Activated CD4-positive, alpha-beta T cell treated with anti-CD3 and anti-CD28 coated beads for 36 hours (primary cell): ENCODE measurements around the gene COL4A3. TPM values are rescaled to one million over a fixed set of nuclear protein-coding genes. Genes with fewer than 3 reads are reported as not detected.

ENCODE experiments used
- ATAC-seq: fragments of 200-7000 bp; cut with Tn5 transposase; one replicate; pipeline ENCODE4 v1.10.0; 2021; ENCODE audit warnings: mild to moderate bottlenecking, moderate library complexity
- CTCF ChIA-PET: fragments of 350-600 bp; sonication (Branson Sonifier 250); formaldehyde crosslinking; loops from one replicate; lab custom pipeline; 2021; ENCODE audit warnings: antibody characterized with exemption; lab: Charles Lee
- POLR2A ChIA-PET: fragments of 350-600 bp; sonication (Branson Sonifier 250); formaldehyde crosslinking; loops from one replicate; lab custom pipeline; 2021; ENCODE audit warnings: antibody characterized with exemption, inconsistent platforms; lab: Charles Lee
- DNase-seq: peaks from one replicate; pipeline ENCODE4 v3.0.0-alpha.2; 2020
- H3K27ac Mint-ChIP-seq: one replicate; pipeline ENCODE4 v1.8.0; 2021; ENCODE audit warnings: mixed read lengths
- H3K27me3 Mint-ChIP-seq: one replicate; pipeline ENCODE4 v1.8.0; 2021; ENCODE audit warnings: mixed read lengths
- H3K36me3 Mint-ChIP-seq: one replicate; pipeline ENCODE4 v1.8.0; 2021; ENCODE audit warnings: low read depth, mixed read lengths
- H3K4me1 Mint-ChIP-seq: one replicate; pipeline ENCODE4 v1.8.0; 2021; ENCODE audit warnings: mixed read lengths
- H3K4me3 Mint-ChIP-seq: one replicate; pipeline ENCODE4 v1.8.0; 2021; ENCODE audit warnings: mild to moderate bottlenecking, moderate library complexity, mixed read lengths
- H3K9me3 Mint-ChIP-seq: one replicate; pipeline ENCODE4 v1.8.0; 2021; ENCODE audit warnings: low read depth, mixed read lengths
- intact Hi-C, 2 experiments: fragments of 100-400 bp; cut with DNase I in 1 of 2; cut with micrococcal nuclease in 1 of 2; formaldehyde crosslinking; loops; one replicate each; pipeline versions ENCODE4 v1.14.2 to v1.15.1; 2022 to 2024; cut with DNase I, micrococcal nuclease
- total RNA-seq, 2 experiments: library from RNA; stranded (reverse); gene quantifications; one replicate each; pipeline ENCODE4 v1.2.3, GENCODE V29; 2021

COL4A3 gene
- total RNA-seq, 2 experiments from 2014 or later, result not detected

DNA sequence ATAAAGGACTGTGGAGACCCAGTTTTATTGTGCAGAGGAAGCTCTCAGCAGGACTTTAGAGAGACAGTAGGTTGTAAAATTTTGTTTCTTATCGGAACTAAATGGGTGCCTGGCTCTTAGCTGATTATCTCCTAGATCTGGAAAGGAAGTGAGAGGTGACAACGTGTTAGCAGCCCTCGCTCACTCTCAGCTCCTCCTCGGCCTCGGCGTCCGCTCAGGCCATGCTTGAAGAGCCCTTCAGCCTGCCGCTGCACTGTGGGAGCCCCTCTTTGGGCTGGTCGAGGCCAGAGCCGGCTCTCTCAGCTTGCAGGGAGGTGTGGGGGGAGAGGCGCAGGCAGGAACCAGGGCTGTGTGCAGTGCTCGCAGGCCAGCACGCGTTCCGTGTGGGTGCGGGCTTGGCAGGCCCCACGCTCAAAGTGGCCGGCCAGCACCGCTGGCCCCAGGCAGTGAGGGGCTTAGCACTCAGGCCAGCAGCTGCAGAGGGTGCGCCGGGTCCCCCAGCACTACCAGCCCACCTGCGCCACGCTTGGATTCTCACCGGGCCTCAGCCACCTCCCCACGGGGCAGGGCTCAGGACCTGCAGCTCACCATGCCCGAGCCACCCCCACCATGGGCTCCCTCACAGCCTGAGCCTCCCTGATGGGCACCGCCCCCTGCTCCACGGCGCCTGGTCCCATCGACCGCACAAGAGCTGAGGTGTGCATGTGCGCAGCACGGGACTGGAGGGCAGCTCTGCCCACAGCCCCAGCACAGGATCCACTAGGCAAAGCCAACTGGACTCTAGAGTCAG lies 156.1 kb downstream of the COL4A3 start:
- H3K4me3 Mint-ChIP-seq, result no peak overlapping the region
- POLR2A ChIA-PET, result no interaction called here
- H3K4me1 Mint-ChIP-seq, result peaks cover 6% of the 10 kb centered on the region
- intact Hi-C loops, result loop anchor here in 1 of 2 experiments (10.0 kb wide), 1 partner anchor 526 kb away; the partner anchor contains the start of gene IRS1
- no peaks in the 10 kb centered on the region for H3K27me3 Mint-ChIP-seq
- H3K9me3 Mint-ChIP-seq, result peaks cover 1% of the 10 kb centered on the region
- no peaks in the 10 kb centered on the region for H3K36me3 Mint-ChIP-seq
- CTCF ChIA-PET, result interaction anchor here (0.9 to 1.0 kb wide), 2 partner anchors 15 to 22 kb away, joined by 3 read pairs; no protein-coding TSS in a partner anchor
- H3K27ac Mint-ChIP-seq, result no peak overlapping the region
- DNase-seq (no peak), ATAC-seq (no peak)

DNA sequence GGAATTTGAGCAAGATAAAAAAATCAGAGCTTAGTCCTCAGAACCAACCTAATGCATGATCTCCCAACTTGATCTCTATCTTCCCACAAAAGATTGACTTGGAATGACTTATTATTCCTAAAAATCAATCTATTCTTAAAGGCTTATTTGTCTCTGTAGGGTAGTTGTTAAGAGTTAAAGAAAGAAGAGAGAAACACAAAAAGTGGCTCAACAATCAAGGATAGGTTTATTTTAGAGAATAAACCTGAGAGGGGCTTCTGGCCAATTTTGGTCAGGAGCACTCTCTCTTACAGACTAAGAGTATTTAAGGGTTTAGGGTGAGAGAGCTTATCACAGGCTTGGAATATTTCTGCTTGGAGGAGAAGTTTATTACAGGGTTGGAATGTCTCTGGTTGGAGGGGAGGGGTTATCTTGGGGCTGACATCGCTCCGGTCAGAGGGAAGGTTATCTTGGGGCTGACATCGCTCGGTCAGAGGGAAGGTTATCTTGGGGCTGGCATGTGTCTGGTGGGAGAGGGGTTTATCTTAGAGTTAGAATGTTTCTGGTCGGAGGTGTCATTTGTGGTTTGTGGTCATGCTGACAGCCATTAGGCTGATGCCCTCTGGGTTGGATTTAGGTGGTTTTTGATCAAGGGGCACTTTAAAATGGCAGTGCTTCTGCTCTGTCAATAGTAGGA lies 158.2 kb downstream of the COL4A3 start:
- DNase-seq (no peak), ATAC-seq (no peak)
- H3K27ac Mint-ChIP-seq, result no peak overlapping the region
- intact Hi-C loops, result loop anchor here in 1 of 2 experiments (10.0 kb wide), 1 partner anchor 528 kb away; the partner anchor contains the start of gene IRS1
- no peaks in the 10 kb centered on the region for H3K27me3 Mint-ChIP-seq
- H3K4me1 Mint-ChIP-seq, result peaks cover 19% of the 10 kb centered on the region
- ChIA-PET CTCF (interaction anchor here (0.7 to 1.0 kb wide), 2 partner anchors 84 to 525 kb away, joined by 3 read pairs; no protein-coding TSS in a partner anchor), POLR2A (no interaction called here)
- peaks cover 1% of the 10 kb centered on the region for H3K9me3 Mint-ChIP-seq
- no peak overlapping the region for H3K4me3 Mint-ChIP-seq
- no peaks in the 10 kb centered on the region for H3K36me3 Mint-ChIP-seq

DNA sequence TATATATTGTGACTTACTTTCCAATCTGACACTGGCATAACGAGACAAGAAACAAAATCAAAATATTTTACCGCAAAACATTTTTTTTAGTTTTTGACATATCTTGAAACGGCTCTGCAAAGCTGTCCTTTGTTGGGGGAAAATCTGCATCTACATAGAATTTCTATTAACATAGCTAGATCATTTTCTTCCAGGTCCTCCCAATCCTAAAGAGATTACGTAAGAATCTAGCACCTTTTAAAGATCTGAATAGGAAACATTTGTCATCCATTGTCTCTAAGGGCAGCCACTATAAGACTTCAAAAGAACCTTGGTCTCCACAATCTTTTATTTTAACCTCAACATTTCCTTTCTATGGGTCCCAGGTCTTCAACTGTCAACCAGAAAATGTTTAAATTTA lies 159.4 kb downstream of the COL4A3 start:
- Mint-ChIP-seq H3K4me1 (peaks cover 27% of the 10 kb centered on the region), H3K27ac (no peak overlapping the region), H3K9me3 (peaks cover 1% of the 10 kb centered on the region), H3K36me3 (peaks cover 4% of the 10 kb centered on the region), H3K4me3 (peak overlapping the region; percentile 89), H3K27me3 (no peaks in the 10 kb centered on the region)
- ChIA-PET CTCF (interaction anchor here (0.6 to 1.0 kb wide), 2 partner anchors 85 to 443 kb away, joined by 3 read pairs; no protein-coding TSS in a partner anchor), POLR2A (no interaction called here)
- intact Hi-C loops, result loop anchor here (2.0 to 10.0 kb wide), 4 partner anchors 87 to 533 kb away; partner anchors contain the start of gene IRS1 (in 1 of the 2)
- ATAC-seq, result no peak
- DNase-seq, result no peak

DNA sequence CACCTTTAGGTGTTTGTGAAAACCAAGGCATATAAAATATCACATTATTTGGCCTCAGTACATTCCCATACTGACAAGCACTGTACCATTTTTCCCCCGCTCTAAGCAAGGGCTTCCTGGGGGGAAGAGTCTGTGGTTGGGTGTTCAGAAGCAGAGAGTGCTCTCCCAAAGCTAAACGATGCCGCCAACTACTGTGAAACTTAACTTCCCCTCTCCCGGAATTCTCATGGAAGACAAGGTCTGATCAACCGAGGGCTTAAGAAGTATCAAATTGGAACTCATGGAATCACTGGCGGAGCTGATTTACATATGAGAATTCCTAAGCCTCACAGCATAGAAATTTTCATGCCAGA lies 160.2 kb downstream of the COL4A3 start:
- H3K27me3 Mint-ChIP-seq, result no peaks in the 10 kb centered on the region
- intact Hi-C loops, result loop anchor here (2.0 to 10.0 kb wide), 4 partner anchors 86 to 534 kb away; partner anchors contain the start of gene IRS1 (in 1 of the 2)
- H3K9me3 Mint-ChIP-seq, result peaks cover 1% of the 10 kb centered on the region
- peak overlapping the region; percentile 89 for H3K27ac Mint-ChIP-seq
- ChIA-PET POLR2A (no interaction called here), CTCF (interaction anchor here (0.7 to 1.1 kb wide), 2 partner anchors 14 to 100 kb away, joined by 3 read pairs; no protein-coding TSS in a partner anchor)
- DNase-seq, result peak; percentile 10
- H3K4me1 Mint-ChIP-seq, result peaks cover 27% of the 10 kb centered on the region
- H3K4me3 Mint-ChIP-seq, result peak overlapping the region; percentile 89
- ATAC-seq, result no peak
- peaks cover 4% of the 10 kb centered on the region for H3K36me3 Mint-ChIP-seq

DNA sequence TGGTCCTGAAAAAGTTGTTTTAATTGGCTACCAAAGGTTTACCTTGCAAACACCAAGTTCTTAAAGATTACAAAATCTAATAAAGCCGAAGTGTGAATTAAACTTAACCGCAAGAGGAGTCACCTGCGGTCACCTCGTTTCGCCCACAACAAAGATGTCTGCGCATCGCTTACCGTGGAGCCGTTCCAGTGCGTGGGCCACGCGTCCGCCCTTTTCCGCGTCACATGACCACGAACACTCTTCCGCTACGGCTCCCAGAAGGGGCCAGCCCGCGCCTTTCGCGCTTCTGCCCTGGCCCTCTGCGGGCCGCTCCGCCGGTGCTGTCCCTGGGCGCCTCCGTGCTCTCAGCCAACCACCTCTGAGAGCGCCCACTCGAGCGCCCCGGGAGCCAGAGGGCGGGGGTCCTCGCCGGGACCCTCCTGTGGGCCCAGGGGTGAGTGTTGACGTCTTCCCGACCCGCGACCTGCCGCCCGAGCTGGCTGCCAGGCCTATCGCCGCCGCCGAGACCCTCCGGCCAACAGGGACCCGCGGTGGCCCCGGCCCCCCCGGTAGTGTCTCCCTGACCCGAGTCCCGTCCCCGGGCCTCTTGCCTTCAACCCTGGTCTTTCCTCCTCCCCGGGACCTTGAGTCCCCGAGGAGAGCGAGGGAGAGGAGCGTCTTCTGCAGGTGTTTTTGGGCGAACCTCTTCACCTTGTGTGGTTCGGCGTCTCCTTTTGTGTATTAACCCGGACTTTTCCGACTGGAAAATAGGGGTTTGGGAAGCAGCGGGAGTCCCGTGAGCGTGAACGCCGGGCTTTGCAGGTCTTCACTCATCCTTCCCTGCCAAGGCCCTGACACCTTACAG lies 160.8 kb downstream of the COL4A3 start, which contains the start of gene MFF:
TSS of gene MFF (plus strand) at position 257 of the 844 bp plus-strand sequence. CDS start 5,415 bp downstream, outside the sequence.
- H3K36me3 Mint-ChIP-seq, result peaks cover 4% of the 10 kb centered on the region
- CTCF ChIA-PET, result interaction anchor here (0.7 to 1.1 kb wide), 3 partner anchors 15 to 333 kb away, joined by 3 read pairs; no protein-coding TSS in a partner anchor
- ATAC-seq (peak; percentile 97), DNase-seq (peak; percentile 97)
- POLR2A ChIA-PET, result no interaction called here
- intact Hi-C loops, result loop anchor here (1.0 to 10.0 kb wide), 10 partner anchors 49 to 534 kb away; partner anchors contain the start of genes IRS1 (in 1 of the 2) and RHBDD1 (in 1 of the 2)
- peaks cover 1% of the 10 kb centered on the region for H3K9me3 Mint-ChIP-seq
- H3K4me1 Mint-ChIP-seq, result peaks cover 27% of the 10 kb centered on the region
- peak within 1 kb of the TSS; percentile 89 for H3K4me3 Mint-ChIP-seq
- peak within 1 kb of the TSS; percentile 91 for H3K27ac Mint-ChIP-seq
- H3K27me3 Mint-ChIP-seq, result no peaks in the 10 kb centered on the region

DNA sequence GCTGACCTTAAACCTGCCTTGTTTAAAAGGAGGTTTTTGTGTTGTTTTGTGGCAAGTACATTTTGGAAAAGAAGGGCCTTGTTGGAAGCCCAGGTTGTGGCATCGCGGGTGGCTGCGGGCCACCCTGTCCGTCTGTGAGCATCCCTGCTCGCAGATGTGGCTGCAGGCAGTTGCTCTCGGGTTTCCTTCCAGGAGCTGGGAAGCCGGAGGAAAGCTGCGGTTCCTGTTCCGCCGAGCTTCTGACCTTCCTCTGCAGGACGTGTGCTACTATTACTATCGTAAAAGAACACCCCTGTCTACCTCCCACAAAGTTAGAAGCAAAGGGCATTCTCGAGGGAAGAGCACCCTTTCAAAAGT lies 161.4 kb downstream of the COL4A3 start:
- intact Hi-C loops, result loop anchor here (1.0 to 10.0 kb wide), 10 partner anchors 48 to 535 kb away; partner anchors contain the start of genes IRS1 (in 1 of the 2) and RHBDD1 (in 1 of the 2)
- peak overlapping the region; percentile 89 for H3K4me3 Mint-ChIP-seq
- CTCF ChIA-PET, result interaction anchor here (0.8 to 1.1 kb wide), 2 partner anchors 16 to 332 kb away, joined by 3 read pairs; no protein-coding TSS in a partner anchor
- H3K27me3 Mint-ChIP-seq, result no peaks in the 10 kb centered on the region
- peaks cover 30% of the 10 kb centered on the region for H3K4me1 Mint-ChIP-seq
- POLR2A ChIA-PET, result no interaction called here
- peak; percentile 41 for DNase-seq
- H3K27ac Mint-ChIP-seq, result peak overlapping the region; percentile 91
- peaks cover 1% of the 10 kb centered on the region for H3K9me3 Mint-ChIP-seq
- no peak for ATAC-seq
- peaks cover 7% of the 10 kb centered on the region for H3K36me3 Mint-ChIP-seq

DNA sequence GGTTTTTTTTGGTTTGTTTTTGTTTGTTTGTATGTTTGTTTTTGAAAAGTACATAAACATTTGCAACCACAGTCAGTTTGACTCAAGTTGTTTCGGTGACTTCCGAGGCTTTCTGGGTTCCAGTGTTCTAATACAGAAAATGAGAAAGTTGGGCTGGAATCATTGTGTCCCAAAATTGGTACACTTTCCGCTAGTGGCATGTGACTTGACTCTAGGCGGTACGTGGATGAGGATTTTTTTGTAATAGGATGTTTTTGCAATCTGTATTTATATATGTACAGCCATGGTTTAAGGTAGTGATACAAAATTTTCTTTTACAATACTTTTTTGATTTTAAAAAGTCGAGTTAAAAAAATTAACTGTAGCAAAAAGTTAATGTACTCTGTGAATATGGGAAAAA lies 162.4 kb downstream of the COL4A3 start:
- CTCF ChIA-PET, result no interaction called here
- H3K9me3 Mint-ChIP-seq, result peaks cover 1% of the 10 kb centered on the region
- no peak for DNase-seq
- H3K27ac Mint-ChIP-seq, result no peak overlapping the region
- intact Hi-C loops, result loop anchor here in 1 of 2 experiments (5.0 to 10.0 kb wide), 2 partner anchors 136 to 532 kb away; partner anchors contain the start of gene IRS1
- H3K4me1 Mint-ChIP-seq, result peaks cover 30% of the 10 kb centered on the region
- H3K4me3 Mint-ChIP-seq, result peak overlapping the region; percentile 89
- H3K27me3 Mint-ChIP-seq, result no peaks in the 10 kb centered on the region
- peaks cover 13% of the 10 kb centered on the region for H3K36me3 Mint-ChIP-seq
- no peak for ATAC-seq
- POLR2A ChIA-PET, result interaction anchor here (0.8 kb wide), 1 partner anchor 26 kb away, joined by 3 read pairs; no protein-coding TSS in a partner anchor

DNA sequence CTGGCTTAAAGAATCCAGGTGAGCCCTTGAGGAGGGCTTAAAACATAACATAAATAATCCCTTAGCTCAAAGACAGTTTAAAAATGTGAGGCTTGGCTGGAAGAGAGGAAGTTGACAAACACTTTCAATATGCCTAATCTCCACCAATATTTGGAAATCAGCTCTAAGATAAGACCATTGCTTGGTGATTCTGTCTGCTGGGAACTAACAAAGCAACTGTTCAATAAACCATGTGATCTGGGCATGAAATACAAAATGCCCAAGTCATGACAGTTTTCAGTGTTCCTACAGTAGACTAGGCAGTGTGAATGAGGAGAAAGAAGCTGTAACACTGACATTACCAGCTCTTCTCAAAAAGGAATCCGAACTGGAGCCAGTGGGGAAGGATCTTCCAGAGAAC lies 171.3 kb downstream of the COL4A3 start:
- Mint-ChIP-seq H3K27me3 (no peaks in the 10 kb centered on the region), H3K4me3 (no peak overlapping the region), H3K9me3 (no peaks in the 10 kb centered on the region), H3K27ac (peak overlapping the region; percentile 2), H3K4me1 (peaks cover 17% of the 10 kb centered on the region), H3K36me3 (peaks cover 59% of the 10 kb centered on the region)
- intact Hi-C loops, result no loop called here
- ChIA-PET POLR2A (no interaction called here), CTCF (interaction anchor here (0.6 to 1.2 kb wide), 4 partner anchors 9 to 141 kb away, joined by 3 to 4 read pairs (median 3); no protein-coding TSS in a partner anchor)
- DNase-seq, result no peak
- ATAC-seq, result peak; percentile 33

DNA sequence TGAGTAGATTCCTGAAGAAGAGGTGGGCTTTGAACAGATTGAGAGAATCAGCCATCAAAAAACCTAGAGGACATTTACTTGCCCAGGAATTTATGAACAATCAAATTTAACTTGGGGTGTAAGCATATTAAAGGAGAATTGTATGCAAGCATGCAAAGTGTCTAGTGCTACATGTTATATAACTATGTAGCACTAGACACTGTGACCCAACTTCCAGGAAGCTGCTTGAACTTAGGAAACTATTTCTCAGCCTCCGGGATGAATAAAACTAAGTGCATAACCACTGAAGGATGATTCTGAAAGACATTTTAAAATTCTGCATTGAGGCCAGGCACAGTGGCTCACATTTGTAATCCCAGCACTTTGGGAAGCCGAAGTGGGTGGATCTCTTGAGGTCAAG lies 173.0 kb downstream of the COL4A3 start:
- CTCF ChIA-PET, result no interaction called here
- ATAC-seq, result no peak
- POLR2A ChIA-PET, result no interaction called here
- no peaks in the 10 kb centered on the region for H3K9me3 Mint-ChIP-seq
- no peak for DNase-seq
- no peaks in the 10 kb centered on the region for H3K27me3 Mint-ChIP-seq
- intact Hi-C loops, result no loop called here
- no peak overlapping the region for H3K4me3 Mint-ChIP-seq
- H3K36me3 Mint-ChIP-seq, result peaks cover 48% of the 10 kb centered on the region
- peaks cover 17% of the 10 kb centered on the region for H3K4me1 Mint-ChIP-seq
- no peak overlapping the region for H3K27ac Mint-ChIP-seq

DNA sequence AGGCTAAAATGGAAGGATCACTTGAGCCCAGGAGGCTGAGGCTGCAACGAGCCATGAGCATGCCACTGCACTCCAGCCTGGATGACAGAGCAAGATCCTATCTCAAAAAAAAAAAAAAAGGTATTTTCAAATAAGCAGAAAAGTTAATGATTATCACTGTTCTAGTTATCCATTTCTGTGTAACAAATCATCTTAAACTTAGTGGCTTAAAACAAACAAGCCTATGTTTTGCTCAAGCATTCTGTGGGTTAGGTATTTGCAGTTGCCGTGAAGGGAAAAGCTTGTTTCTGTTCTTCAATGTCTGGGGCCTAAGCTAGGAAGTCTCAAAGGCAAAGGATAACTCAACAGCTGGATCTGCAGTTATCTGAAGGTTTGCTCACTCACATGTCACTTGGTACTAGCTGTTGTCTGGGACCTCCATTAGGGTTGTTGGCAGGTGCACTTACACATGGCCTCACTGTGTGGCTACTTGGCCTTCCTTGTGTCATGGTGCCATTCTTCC lies 174.7 kb downstream of the COL4A3 start:
- no peak for ATAC-seq
- Mint-ChIP-seq H3K4me1 (peaks cover 14% of the 10 kb centered on the region), H3K27ac (peak overlapping the region; percentile 2), H3K27me3 (no peaks in the 10 kb centered on the region), H3K9me3 (no peaks in the 10 kb centered on the region), H3K4me3 (no peak overlapping the region), H3K36me3 (peaks cover 41% of the 10 kb centered on the region)
- intact Hi-C loops, result no loop called here
- no peak for DNase-seq
- ChIA-PET CTCF (interaction anchor here (0.7 to 0.9 kb wide), 2 partner anchors 138 to 523 kb away, joined by 4 to 6 read pairs; no protein-coding TSS in a partner anchor), POLR2A (no interaction called here)
